Activated naive CD4-positive, alpha-beta T cell treated with anti-CD3 and anti-CD28 coated beads, Interleukin-2, amount 10 ng/mL, durations not matched to agents 7 days and 5 days (primary cell): ENCODE measurements around the gene FGD4.

Source experiments
- CTCF ChIA-PET: fragments of 350-600 bp; sonication (Branson Sonifier 250); formaldehyde crosslinking; loops from one replicate; lab custom pipeline; 2021; ENCODE audit warnings: antibody characterized with exemption; lab: Charles Lee
- DNase-seq: peaks from one replicate; pipeline ENCODE4 v3.0.0-alpha.2; 2020
- H3K27ac Mint-ChIP-seq: one replicate; pipeline ENCODE4 v1.8.0; 2021; ENCODE audit warnings: mild to moderate bottlenecking, moderate library complexity, mixed read lengths
- H3K27me3 Mint-ChIP-seq: one replicate; pipeline ENCODE4 v1.8.0; 2021; ENCODE audit warnings: mild to moderate bottlenecking, mixed read lengths
- H3K36me3 Mint-ChIP-seq: one replicate; pipeline ENCODE4 v1.8.0; 2021; ENCODE audit warnings: mixed read lengths
- H3K4me1 Mint-ChIP-seq: one replicate; pipeline ENCODE4 v1.8.0; 2021; ENCODE audit warnings: mixed read lengths
- H3K4me3 Mint-ChIP-seq: one replicate; pipeline ENCODE4 v1.8.0; 2021; ENCODE audit warnings: mild to moderate bottlenecking, moderate library complexity, mixed read lengths
- H3K9me3 Mint-ChIP-seq: one replicate; pipeline ENCODE4 v1.8.0; 2021; ENCODE audit warnings: mixed read lengths

Gene FGD4

GRCh38 chr12:32681272-32681671 is 281.9 kb downstream of the FGD4 start:
- no peak overlapping the region for H3K4me3 Mint-ChIP-seq
- CTCF ChIA-PET = interaction anchor here (0.6 to 0.8 kb wide), 2 partner anchors 9 to 22 kb away, joined by 3 read pairs; no protein-coding TSS in a partner anchor
- no peaks in the 10 kb centered on the region for H3K27me3 Mint-ChIP-seq
- peaks cover 29% of the 10 kb centered on the region for H3K4me1 Mint-ChIP-seq
- H3K9me3 Mint-ChIP-seq = no peaks in the 10 kb centered on the region
- DNase-seq = no peak
- no peak overlapping the region for H3K27ac Mint-ChIP-seq
- H3K36me3 Mint-ChIP-seq = peaks cover 18% of the 10 kb centered on the region

GRCh38 chr12:32686340-32686739 is 287.0 kb downstream of the FGD4 start:
- no peak overlapping the region for H3K27ac Mint-ChIP-seq
- no peak for DNase-seq
- H3K4me1 Mint-ChIP-seq = peaks cover 14% of the 10 kb centered on the region
- H3K36me3 Mint-ChIP-seq = peaks cover 29% of the 10 kb centered on the region
- CTCF ChIA-PET = no interaction called here
- H3K27me3 Mint-ChIP-seq = no peaks in the 10 kb centered on the region
- no peaks in the 10 kb centered on the region for H3K9me3 Mint-ChIP-seq
- no peak overlapping the region for H3K4me3 Mint-ChIP-seq

- Mint-ChIP-seq H3K27me3 (no peaks in the 10 kb centered on the region), H3K4me3 (no peak overlapping the region), H3K4me1 (peaks cover 8% of the 10 kb centered on the region), H3K27ac (no peak overlapping the region), H3K36me3 (peaks cover 27% of the 10 kb centered on the region), H3K9me3 (no peaks in the 10 kb centered on the region)
- DNase-seq = no peak
- CTCF ChIA-PET = interaction anchor here (0.6 to 1.3 kb wide), 3 partner anchors 9 to 233 kb away, joined by 3 to 4 read pairs (median 3); no protein-coding TSS in a partner anchor
Measured at GRCh38 chr12:32688786-32689185, 289.4 kb downstream of the FGD4 start.

GRCh38 chr12:32690927-32691326 is 291.6 kb downstream of the FGD4 start:
- Mint-ChIP-seq H3K27me3 (no peaks in the 10 kb centered on the region), H3K36me3 (peaks cover 23% of the 10 kb centered on the region), H3K4me3 (no peak overlapping the region), H3K4me1 (peaks cover 8% of the 10 kb centered on the region), H3K9me3 (no peaks in the 10 kb centered on the region), H3K27ac (no peak overlapping the region)
- no peak for DNase-seq
- CTCF ChIA-PET = no interaction called here

- CTCF ChIA-PET = no interaction called here
- Mint-ChIP-seq H3K4me1 (peaks cover 6% of the 10 kb centered on the region), H3K4me3 (no peak overlapping the region), H3K27me3 (no peaks in the 10 kb centered on the region), H3K36me3 (peaks cover 15% of the 10 kb centered on the region), H3K9me3 (no peaks in the 10 kb centered on the region), H3K27ac (no peak overlapping the region)
- no peak for DNase-seq
Measured at GRCh38 chr12:32692358-32692757, 293.0 kb downstream of the FGD4 start.

GRCh38 chr12:32693036-32693435 is 293.7 kb downstream of the FGD4 start:
- no peak for DNase-seq
- H3K27me3 Mint-ChIP-seq = no peaks in the 10 kb centered on the region
- peaks cover 13% of the 10 kb centered on the region for H3K36me3 Mint-ChIP-seq
- peaks cover 5% of the 10 kb centered on the region for H3K4me1 Mint-ChIP-seq
- CTCF ChIA-PET = no interaction called here
- no peak overlapping the region for H3K4me3 Mint-ChIP-seq
- H3K9me3 Mint-ChIP-seq = no peaks in the 10 kb centered on the region
- H3K27ac Mint-ChIP-seq = no peak overlapping the region
